ENCODE data around the gene TAF5.

DNA sequence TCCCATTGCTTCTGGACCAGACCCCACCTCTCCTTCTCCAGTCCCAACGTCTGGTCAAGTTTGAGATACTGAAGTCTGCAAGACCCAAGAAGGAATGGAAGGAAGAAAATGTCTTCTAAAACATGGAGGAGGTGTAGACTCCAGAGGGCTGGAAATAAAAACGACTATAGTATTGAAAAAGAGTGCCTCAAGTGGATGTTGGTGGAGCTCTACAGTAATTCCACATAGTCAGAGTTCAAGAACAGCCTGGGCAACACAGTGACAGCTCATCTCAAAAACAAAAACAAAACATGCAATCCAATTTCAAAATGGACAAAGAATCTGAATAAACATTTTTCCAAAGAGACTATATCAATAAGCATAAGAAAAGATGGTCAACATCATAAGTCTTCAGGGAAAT, 14.5 kb upstream of the TAF5 start:
- TF ChIP-seq, protein P1, sequence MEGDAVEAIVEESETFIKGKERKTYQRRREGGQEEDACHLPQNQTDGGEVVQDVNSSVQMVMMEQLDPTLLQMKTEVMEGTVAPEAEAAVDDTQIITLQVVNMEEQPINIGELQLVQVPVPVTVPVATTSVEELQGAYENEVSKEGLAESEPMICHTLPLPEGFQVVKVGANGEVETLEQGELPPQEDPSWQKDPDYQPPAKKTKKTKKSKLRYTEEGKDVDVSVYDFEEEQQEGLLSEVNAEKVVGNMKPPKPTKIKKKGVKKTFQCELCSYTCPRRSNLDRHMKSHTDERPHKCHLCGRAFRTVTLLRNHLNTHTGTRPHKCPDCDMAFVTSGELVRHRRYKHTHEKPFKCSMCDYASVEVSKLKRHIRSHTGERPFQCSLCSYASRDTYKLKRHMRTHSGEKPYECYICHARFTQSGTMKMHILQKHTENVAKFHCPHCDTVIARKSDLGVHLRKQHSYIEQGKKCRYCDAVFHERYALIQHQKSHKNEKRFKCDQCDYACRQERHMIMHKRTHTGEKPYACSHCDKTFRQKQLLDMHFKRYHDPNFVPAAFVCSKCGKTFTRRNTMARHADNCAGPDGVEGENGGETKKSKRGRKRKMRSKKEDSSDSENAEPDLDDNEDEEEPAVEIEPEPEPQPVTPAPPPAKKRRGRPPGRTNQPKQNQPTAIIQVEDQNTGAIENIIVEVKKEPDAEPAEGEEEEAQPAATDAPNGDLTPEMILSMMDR (IDR thresholded peaks at IDR 0.05): no peak
- TF ChIP-seq POLR2A (IDR thresholded peaks at IDR 0.05): no peak
- no peak for TF ChIP-seq EP300 (IDR thresholded peaks at IDR 0.05)

Measured in tibial nerve (tissue), 4 donors.